SHP77 treated with DMSO at 0.1 percent for 48 hours (cell line): Measurements from ENCODE around the gene TMEM255A.

Experiments
- DNase-seq: peaks from one replicate; lab custom pipeline; 2025; lab: John Stamatoyannopoulos, UW

The TMEM255A gene

GRCh38 chrX:120269373-120270035 lies 41.8 kb downstream of the TMEM255A start:
- DNase-seq: no peak

DNA sequence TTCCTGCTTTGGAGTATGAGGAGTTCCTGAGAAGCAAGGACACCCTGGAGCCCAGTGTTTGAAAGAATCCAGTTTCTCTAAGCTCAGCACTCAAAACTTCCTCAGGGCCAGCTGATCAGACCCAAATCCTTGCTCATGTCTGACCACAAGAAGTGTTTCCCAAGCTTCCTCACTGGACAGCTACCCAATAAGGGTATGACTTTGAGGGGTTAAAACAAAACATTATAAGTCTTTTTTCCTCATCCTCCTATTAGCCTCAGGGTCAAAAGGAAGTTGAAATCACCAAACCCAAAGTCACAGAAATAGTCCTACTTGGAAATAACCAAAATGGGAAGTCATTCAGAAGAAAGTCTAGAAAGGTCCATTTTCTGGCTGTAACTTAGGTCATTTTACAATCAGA lies 46.9 kb downstream of the TMEM255A start:
- DNase-seq: no peak

- DNase-seq: no peak
These were observed 48.2 kb downstream of the TMEM255A start for GRCh38 chrX:120262859-120263708.

- DNase-seq: no peak
These were observed 50.9 kb downstream of the TMEM255A start for GRCh38 chrX:120260369-120260768.

GRCh38 chrX:120253784-120254183 lies 57.5 kb downstream of the TMEM255A start:
- DNase-seq: no peak

- no peak for DNase-seq
These were observed 59.7 kb downstream of the TMEM255A start for GRCh38 chrX:120251471-120252011.

DNA sequence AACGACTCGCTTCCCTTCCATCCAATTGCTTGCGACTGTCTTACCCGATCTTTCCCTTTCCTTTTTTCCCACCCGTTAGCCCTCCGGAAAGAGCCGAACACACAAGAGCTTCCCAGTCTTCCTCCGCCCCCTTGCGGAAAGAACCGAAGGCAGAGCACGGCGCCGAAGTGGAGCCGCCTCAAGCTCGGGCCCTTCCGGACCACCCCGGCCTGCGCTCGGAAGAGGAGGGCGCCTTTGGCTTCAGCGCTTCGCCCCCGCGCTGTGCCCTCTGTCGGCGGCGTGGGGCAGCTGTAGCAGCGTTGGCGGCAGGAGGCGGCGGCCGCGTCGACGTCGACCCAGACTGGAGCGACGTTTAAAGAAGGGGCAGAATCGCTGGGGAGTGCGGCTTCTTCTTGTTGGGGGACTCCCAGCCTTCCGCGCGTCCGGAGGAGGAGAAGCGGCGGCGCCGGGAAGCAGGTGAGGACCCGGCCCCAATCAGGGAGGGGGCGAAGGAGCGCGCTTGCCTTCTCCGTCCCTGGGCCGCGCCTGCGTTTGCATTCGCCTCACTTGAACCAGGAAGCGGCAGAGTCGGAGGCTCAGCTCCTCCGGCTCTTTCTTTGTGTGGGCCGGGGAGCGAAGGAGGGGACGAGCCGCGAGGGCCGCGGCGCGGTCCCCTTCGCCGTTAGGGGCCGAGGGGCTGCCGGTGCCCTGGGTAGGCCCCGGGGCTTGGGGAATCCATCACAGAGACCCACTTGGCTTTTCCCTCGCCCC lies 60.6 kb downstream of the TMEM255A start, which contains the start of gene ZBTB33:
TSS of gene ZBTB33 (plus strand) at position 291 of the 750 bp plus-strand sequence. CDS start 2,604 bp downstream, outside the sequence.
- DNase-seq: peak; percentile 74

GRCh38 chrX:120244735-120245498 lies 66.3 kb downstream of the TMEM255A start:
- peak; percentile 6 for DNase-seq

- DNase-seq: no peak
These were observed 66.9 kb downstream of the TMEM255A start for GRCh38 chrX:120244395-120244734.

- no peak for DNase-seq
These were observed 68.4 kb downstream of the TMEM255A start for GRCh38 chrX:120242813-120243212.

GRCh38 chrX:120238933-120239332 lies 72.3 kb downstream of the TMEM255A start:
- DNase-seq: no peak

GRCh38 chrX:120236687-120237479 lies 74.4 kb downstream of the TMEM255A start:
- DNase-seq: no peak

DNA sequence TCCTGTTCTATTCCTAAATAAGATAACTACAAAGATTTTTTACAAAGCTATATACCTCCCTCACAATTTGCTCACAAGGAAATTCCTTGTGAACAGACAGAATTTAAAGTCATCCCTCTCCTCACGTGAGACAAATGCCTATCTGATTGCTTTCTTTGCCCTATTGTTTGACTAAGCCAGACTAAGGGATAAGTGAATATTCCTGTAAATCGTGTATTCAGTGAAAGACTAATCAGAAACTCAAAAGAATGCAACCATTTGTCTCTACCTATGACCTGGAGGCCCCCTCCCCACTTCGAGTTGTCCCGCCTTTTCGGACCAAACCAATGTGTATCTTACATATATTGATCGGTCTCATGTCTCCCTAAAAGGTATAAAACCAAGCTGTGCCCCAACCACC lies 76.0 kb downstream of the TMEM255A start:
- DNase-seq: no peak

GRCh38 chrX:120228187-120228908 lies 82.9 kb downstream of the TMEM255A start:
- no peak for DNase-seq

- DNase-seq: no peak
These were observed 86.9 kb downstream of the TMEM255A start for GRCh38 chrX:120224388-120224787.

- no peak for DNase-seq
These were observed 87.9 kb downstream of the TMEM255A start for GRCh38 chrX:120223374-120223773.

- DNase-seq: no peak
These were observed 97.6 kb downstream of the TMEM255A start for GRCh38 chrX:120213438-120214265.
